PC-3 (cell line): Measurements from ENCODE around the gene OR4K5. TPM values are rescaled to one million over a fixed set of nuclear protein-coding genes. Genes with fewer than 3 reads are reported as not detected.

Experiments used
- ATAC-seq: fragments of 200-7000 bp; cut with Tn5 transposase; 2 replicates; pipeline ENCODE4 v1.9.1; 2020; ENCODE audit warnings: mild to moderate bottlenecking, moderate library complexity
- Bru-seq: library from RNA; stranded (reverse); fragments of 400-500 nt; gene quantifications from one replicate; lab custom pipeline; 2021; lab: Mats Ljungman, UMichigan
- BruChase-seq, 2 experiments: library from RNA; stranded (reverse); fragments of 400-500 nt; gene quantifications; one replicate each; lab custom pipeline; 2021; lab: Mats Ljungman, UMichigan
- BruUV-seq: library from RNA; stranded (reverse); fragments of 400-500 nt; replicated peaks from 2 replicates; lab custom pipeline; 2021; lab: Mats Ljungman, UMichigan
- CTCF ChIA-PET: fragments of 300-600 bp; sonication (Branson Sonifier 250); formaldehyde crosslinking; loops from one replicate; lab custom pipeline; 2022; ENCODE audit warnings: antibody characterized with exemption; lab: Charles Lee
- POLR2A ChIA-PET: fragments of 300-600 bp; sonication (Branson Sonifier 250); formaldehyde crosslinking; loops from one replicate; lab custom pipeline; 2022; ENCODE audit warnings: antibody characterized with exemption; ENCODE audit not compliant: unreplicated experiment; lab: Charles Lee
- DNase-seq: peaks from one replicate; pipeline ENCODE4 v3.0.0-alpha.2; 2015
- H2AFZ ChIP-seq: fragments of 300-600 bp; sonication (generic); 2 replicates; pipeline ENCODE4 v1.6.0; 2016; ENCODE audit warnings: antibody characterized with exemption, low read length
- H3F3A ChIP-seq: fragments of 300-600 bp; sonication (generic); one replicate; pipeline ENCODE4 v1.6.0; 2017; ENCODE audit warnings: antibody characterized with exemption, low read length, control low read depth, mild to moderate bottlenecking; ENCODE audit not compliant: unreplicated experiment
- H3K27ac ChIP-seq: fragments of 300-600 bp; sonication (generic); 2 replicates; pipeline ENCODE4 v1.5.1; 2016; ENCODE audit warnings: mild to moderate bottlenecking, low read length
- H3K27me3 ChIP-seq: fragments of 300-600 bp; sonication (generic); 2 replicates; pipeline ENCODE4 v1.6.1; 2016; ENCODE audit warnings: low read length, mixed read lengths
- H3K36me3 ChIP-seq: fragments of 300-600 bp; sonication (generic); 2 replicates; pipeline ENCODE4 v1.6.1; 2016; ENCODE audit warnings: low read depth, mixed run types, low read length, mixed read lengths
- H3K4me1 ChIP-seq: fragments of 300-600 bp; sonication (generic); 2 replicates; pipeline ENCODE4 v1.5.1; 2016; ENCODE audit warnings: low read length; ENCODE audit not compliant: insufficient read depth
- H3K4me2 ChIP-seq: fragments of 300-600 bp; sonication (generic); 2 replicates; pipeline ENCODE4 v1.6.0; 2016; ENCODE audit warnings: low read length
- H3K4me3 ChIP-seq: fragments of 300-600 bp; sonication (generic); 2 replicates; pipeline ENCODE4 v1.5.1; 2016; ENCODE audit warnings: mild to moderate bottlenecking, low read length, mixed read lengths
- H3K79me2 ChIP-seq: fragments of 300-600 bp; sonication (generic); 2 replicates; pipeline ENCODE4 v1.6.1; 2017; ENCODE audit warnings: low read length, mixed read lengths
- H3K9ac ChIP-seq: fragments of 300-600 bp; sonication (generic); 2 replicates; pipeline ENCODE4 v1.6.0; 2016; ENCODE audit warnings: mild to moderate bottlenecking, low read length
- H3K9me2 ChIP-seq: fragments of 300-600 bp; sonication (generic); replicated peaks from 2 replicates; pipeline ENCODE4 v1.6.1; 2016; ENCODE audit warnings: mixed run types, low read length, mixed read lengths
- H3K9me3 ChIP-seq: fragments of 300-600 bp; sonication (generic); 2 replicates; pipeline ENCODE4 v1.6.1; 2016; ENCODE audit warnings: low read length, mixed read lengths
- H4K20me1 ChIP-seq: fragments of 300-600 bp; sonication (generic); 2 replicates; pipeline ENCODE4 v1.6.1; 2016; ENCODE audit warnings: low read length, mixed read lengths
- CTCF ChIP-seq: fragments of 300-600 bp; sonication (generic); conservative IDR thresholded peaks from 2 replicates; pipeline ENCODE4 v1.5.1; 2017; ENCODE audit warnings: antibody characterized with exemption, low read depth, mild to moderate bottlenecking, low read length
- EZH2 ChIP-seq: fragments of 300-600 bp; sonication (generic); IDR thresholded peaks from one replicate; pipeline ENCODE4 v1.6.1; 2017; ENCODE audit warnings: antibody characterized with exemption, mild to moderate bottlenecking, low read length; ENCODE audit not compliant: unreplicated experiment
- EZH2phosphoT487 ChIP-seq: fragments of 300-600 bp; sonication (generic); IDR thresholded peaks from 2 replicates; pipeline ENCODE4 v1.6.1; 2018; ENCODE audit warnings: mild to moderate bottlenecking, antibody characterized with exemption, low read length, borderline replicate concordance
- intact Hi-C: fragments of 100-400 bp; cut with micrococcal nuclease; formaldehyde crosslinking; loops from 2 replicates; pipeline ENCODE4 v1.9.0; 2023
- long read RNA-seq: library from polyadenylated mRNA; unstranded; transcript quantifications from one replicate; pipeline ENCODE4 v2.0.0, GENCODE V29; 2021; ENCODE audit not compliant: unreplicated experiment
- total RNA-seq: library from RNA; depleted of rRNA; stranded (reverse); fragments of >200 nt; gene quantifications from 2 replicates; pipeline ENCODE4 v1.2.3, GENCODE V29; 2014; rRNA removed

The OR4K5 gene, protein sequence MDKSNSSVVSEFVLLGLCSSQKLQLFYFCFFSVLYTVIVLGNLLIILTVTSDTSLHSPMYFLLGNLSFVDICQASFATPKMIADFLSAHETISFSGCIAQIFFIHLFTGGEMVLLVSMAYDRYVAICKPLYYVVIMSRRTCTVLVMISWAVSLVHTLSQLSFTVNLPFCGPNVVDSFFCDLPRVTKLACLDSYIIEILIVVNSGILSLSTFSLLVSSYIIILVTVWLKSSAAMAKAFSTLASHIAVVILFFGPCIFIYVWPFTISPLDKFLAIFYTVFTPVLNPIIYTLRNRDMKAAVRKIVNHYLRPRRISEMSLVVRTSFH
- total RNA-seq (not detected in 2 replicates), Bru-seq, nascent RNA (not detected), BruChase-seq, experiment 1, labeled RNA remaining after a 6-hour chase (not detected), BruChase-seq, experiment 2, labeled RNA remaining after a 2-hour chase (not detected)
- long read RNA-seq = 0 reads

DNA sequence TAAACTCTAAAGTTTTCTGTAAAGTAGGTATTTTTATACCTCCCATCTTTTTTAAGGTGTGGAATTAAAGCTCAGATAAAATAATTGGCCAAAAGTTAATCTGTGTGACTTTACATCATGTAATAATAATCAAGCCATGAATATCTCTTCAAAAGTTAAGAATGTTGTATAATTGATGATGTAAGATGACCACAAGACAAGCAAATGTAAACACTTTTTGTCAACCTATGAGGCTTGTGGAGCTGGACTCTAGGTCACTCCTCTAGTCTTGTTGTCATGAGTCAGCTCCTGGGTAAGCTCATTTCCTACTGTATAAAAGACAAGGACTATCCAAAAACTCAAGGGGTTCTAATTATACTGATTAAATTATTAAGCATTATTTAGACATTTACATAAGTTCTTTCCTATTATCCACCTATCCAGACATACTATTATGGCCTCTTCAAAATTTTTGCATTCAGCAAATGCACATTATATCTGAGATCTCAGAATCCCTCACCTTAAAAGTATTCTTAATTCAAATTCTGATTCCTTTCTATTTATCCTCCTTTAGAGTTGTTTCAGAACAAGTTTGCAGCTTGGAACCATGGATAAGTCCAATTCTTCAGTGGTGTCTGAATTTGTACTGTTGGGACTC lies at the start of gene OR4K5:
Gene OR4K5 (plus strand): TSS at position 587 of the 637 bp plus-strand sequence. CDS start 0 bp downstream, at position 587.
- no peak for TF ChIP-seq CTCF
- Histone ChIP-seq H3K27ac (no peak within 1 kb of the TSS), H3F3A (no peaks in the 10 kb centered on the region), H4K20me1 (no peaks in the 10 kb centered on the region), H3K9me2 (no peaks in the 10 kb centered on the region), H3K27me3 (no peaks in the 10 kb centered on the region), H3K4me1 (no peaks in the 10 kb centered on the region), H3K79me2 (no peaks in the 10 kb centered on the region), H3K4me2 (no peak within 1 kb of the TSS), H2AFZ (no peak within 1 kb of the TSS), H3K9me3 (peaks cover 4% of the 10 kb centered on the region; the same call in 1 of the 2 replicates), H3K36me3 (no peaks in the 10 kb centered on the region), H3K4me3 (no peak within 1 kb of the TSS), H3K9ac (no peak within 1 kb of the TSS)
- no peak for DNase-seq
- ATAC-seq = no peak
- no TSS peak for BruUV-seq
- ChIA-PET CTCF (no interaction called here), POLR2A (no interaction called here)
- intact Hi-C loops = no loop called here

- Histone ChIP-seq H3K4me2 (no peak overlapping the region), H2AFZ (no peak overlapping the region), H3K9me3 (no peaks in the 10 kb centered on the region), H3K9ac (no peak overlapping the region), H3K79me2 (no peaks in the 10 kb centered on the region), H3K27me3 (no peaks in the 10 kb centered on the region; the same call in 1 of the 2 replicates), H3F3A (no peaks in the 10 kb centered on the region), H3K9me2 (no peaks in the 10 kb centered on the region), H3K4me3 (no peak overlapping the region), H3K4me1 (no peaks in the 10 kb centered on the region), H3K36me3 (no peaks in the 10 kb centered on the region), H4K20me1 (no peaks in the 10 kb centered on the region), H3K27ac (no peak overlapping the region)
- intact Hi-C loops = no loop called here
- BruUV-seq = no TSS peak
- DNase-seq (no peak), ATAC-seq (no peak)
- CTCF ChIA-PET = no interaction called here
- TF ChIP-seq EZH2phosphoT487 (no peak), EZH2 (no peak)
- POLR2A ChIA-PET = no interaction called here
These were observed 47.2 kb upstream of the OR4K5 start for GRCh38 chr14:19873178-19873577.

DNA sequence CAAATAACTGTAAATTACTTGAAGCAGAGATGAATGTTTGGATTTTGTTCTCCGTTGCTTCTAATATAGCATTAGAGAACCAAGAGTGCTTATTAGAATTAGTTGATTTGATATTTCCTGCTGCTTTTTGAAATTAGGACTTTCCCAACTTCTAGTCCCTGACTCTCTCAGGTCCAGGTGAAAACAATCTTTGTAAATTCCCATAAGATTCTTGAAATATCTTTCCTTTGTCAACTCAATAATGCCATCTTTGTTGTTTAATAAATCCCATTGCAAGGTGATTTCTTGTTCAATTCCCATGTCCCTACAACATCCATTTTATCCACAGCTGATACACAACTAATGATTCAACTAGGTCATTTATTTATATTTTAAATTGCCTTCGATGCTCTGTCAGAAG lies 45.6 kb upstream of the OR4K5 start, which contains the start of gene OR4K2:
Gene OR4K2 (plus strand): TSS at position 301 of the 400 bp plus-strand sequence. CDS start 1,126 bp downstream, outside the sequence.
- no TSS peak for BruUV-seq
- H4K20me1 ChIP-seq = no peaks in the 10 kb centered on the region
- ATAC-seq = no peak
- no peak within 1 kb of the TSS for H3K9ac ChIP-seq
- no peaks in the 10 kb centered on the region for H3K36me3 ChIP-seq
- no peak for TF ChIP-seq EZH2
- no peak for TF ChIP-seq CTCF
- no peak for TF ChIP-seq EZH2phosphoT487
- ChIA-PET POLR2A (no interaction called here), CTCF (no interaction called here)
- H3F3A ChIP-seq = no peaks in the 10 kb centered on the region
- intact Hi-C loops = no loop called here
- no peaks in the 10 kb centered on the region for H3K79me2 ChIP-seq
- no peaks in the 10 kb centered on the region; the same call in 1 of the 2 replicates for H3K27me3 ChIP-seq
- no peak within 1 kb of the TSS for H2AFZ ChIP-seq
- no peak for DNase-seq
- no peak within 1 kb of the TSS for H3K27ac ChIP-seq
- no peaks in the 10 kb centered on the region for H3K9me2 ChIP-seq
- H3K4me1 ChIP-seq = no peaks in the 10 kb centered on the region
- no peak within 1 kb of the TSS for H3K4me3 ChIP-seq
- no peaks in the 10 kb centered on the region for H3K9me3 ChIP-seq
- no peak within 1 kb of the TSS for H3K4me2 ChIP-seq
